NAMALWA (cell line): Measurements from ENCODE around the gene MCTP1.

Source experiments
- DNase-seq: peaks from one replicate; pipeline ENCODE4 v3.0.0-alpha.2; 2015; ENCODE audit warnings: low spot score

Gene MCTP1

DNA sequence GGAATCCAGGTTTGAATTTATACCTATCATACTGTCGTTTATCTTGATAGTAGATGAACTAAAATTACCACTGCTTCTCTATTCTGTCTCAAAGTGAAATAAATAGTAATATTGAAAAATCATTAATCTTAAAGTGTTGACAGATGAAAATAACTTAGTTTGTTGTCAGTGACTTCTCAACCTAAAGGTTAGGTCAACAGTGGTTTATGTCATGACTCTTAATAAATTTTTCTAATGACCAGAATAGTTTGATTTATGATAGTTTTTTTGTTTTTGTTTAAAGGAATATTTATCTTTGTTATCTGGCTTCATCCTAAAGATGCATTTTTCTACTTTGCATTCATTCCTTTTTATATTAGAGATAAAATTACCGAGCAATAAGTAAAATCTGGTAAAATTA is 585.3 kb downstream of the MCTP1 start:
- DNase-seq, result no peak

GRCh38 chr5:94698197-94698596 is 586.7 kb downstream of the MCTP1 start:
- no peak for DNase-seq

- DNase-seq, result no peak
Observed at GRCh38 chr5:94694671-94695070, 590.2 kb downstream of the MCTP1 start.

- DNase-seq, result no peak
Observed at GRCh38 chr5:94693845-94694370, 591.0 kb downstream of the MCTP1 start.

- DNase-seq, result peak; percentile 69
Observed at GRCh38 chr5:94693043-94693822, 591.7 kb downstream of the MCTP1 start.

- no peak for DNase-seq
Observed at GRCh38 chr5:94692581-94692980, 592.3 kb downstream of the MCTP1 start.

GRCh38 chr5:94691949-94692348 is 592.9 kb downstream of the MCTP1 start:
- no peak for DNase-seq

- DNase-seq, result no peak
Observed at GRCh38 chr5:94691291-94691690, 593.6 kb downstream of the MCTP1 start.

GRCh38 chr5:94690778-94691177 is 594.1 kb downstream of the MCTP1 start:
- DNase-seq, result no peak

GRCh38 chr5:94689908-94690307 is 595.0 kb downstream of the MCTP1 start:
- no peak for DNase-seq

- DNase-seq, result no peak
Observed at GRCh38 chr5:94682814-94683520, 601.9 kb downstream of the MCTP1 start.

GRCh38 chr5:94675965-94676618 is 608.8 kb downstream of the MCTP1 start:
- DNase-seq, result no peak

GRCh38 chr5:94674490-94675382 is 610.2 kb downstream of the MCTP1 start:
- no peak for DNase-seq

DNA sequence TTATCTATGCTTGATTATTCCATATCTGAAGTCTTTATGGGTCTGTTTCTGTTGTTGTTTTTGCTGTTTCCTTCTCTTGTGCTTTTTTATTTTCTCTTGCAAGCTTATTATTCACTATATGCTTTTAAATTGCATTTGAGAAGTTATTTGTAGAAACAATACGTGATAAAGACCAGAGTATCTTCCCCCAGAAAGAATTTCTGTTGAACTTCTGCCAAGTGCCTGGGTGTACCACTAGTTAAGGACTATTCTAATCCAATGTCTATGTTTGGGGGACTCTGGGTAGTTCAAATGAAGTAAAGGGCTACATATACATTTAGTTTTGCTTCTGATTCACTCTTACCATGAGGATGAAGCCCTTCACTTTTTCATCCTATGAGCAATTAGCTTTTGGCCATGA is 612.1 kb downstream of the MCTP1 start:
- no peak for DNase-seq

DNA sequence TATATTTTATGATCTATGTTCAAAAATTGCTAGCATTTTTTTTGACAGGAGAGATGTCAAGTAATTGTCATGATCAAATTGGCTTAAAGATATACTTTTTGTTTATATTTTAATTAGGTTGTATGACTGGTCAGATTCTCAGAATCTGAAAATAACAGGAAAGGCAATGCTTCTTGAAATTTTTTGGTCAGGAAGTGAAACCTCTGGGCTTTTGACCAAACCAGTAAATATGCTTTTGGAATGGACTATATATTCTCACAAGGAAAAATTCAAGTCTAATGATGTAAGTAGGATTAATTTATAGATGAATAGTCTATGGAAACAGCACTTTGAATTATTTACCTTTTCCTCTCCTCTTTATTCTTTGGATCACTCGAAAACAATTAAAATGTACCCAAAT is 614.2 kb downstream of the MCTP1 start:
- no peak for DNase-seq

DNA sequence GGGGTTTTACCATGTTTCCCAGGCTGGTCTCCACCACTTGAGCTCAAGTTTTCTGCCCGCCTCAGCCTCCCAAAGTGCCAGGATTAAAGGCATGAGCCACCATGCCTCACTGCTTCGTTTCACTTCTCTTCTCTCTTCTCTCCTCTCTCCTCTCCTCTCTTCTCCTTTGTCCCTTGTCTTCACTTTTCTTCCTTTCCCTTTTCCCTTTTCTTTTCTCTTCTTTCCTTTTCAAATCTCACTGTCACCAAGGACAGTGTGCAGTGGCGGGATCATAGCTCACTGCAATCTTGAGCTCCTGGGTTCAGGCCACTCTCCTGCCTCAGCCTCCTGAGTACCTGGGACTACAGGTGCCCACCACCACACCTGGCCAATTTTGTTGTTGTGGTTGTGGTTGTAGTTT is 617.0 kb downstream of the MCTP1 start:
- DNase-seq, result no peak

DNA sequence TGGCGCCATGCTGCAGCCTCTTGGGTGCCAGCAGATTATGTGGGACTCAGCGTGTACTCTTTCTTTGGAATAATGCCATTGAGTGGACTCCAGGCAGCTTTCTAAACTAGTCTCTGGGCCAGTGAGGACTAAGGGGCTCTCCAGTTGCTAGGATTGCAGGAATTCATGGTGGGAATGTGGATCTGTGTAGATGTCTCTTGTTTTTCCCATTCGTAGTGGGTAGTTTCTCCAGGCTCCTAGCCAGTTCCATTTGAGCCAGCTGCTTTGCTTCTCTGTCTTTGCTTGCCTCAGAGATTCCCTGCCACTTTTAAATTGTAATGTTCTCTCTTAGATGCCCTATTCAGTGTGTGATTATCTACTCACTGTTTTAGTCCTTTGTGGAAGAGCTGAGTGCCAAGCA is 623.8 kb downstream of the MCTP1 start:
- DNase-seq, result no peak

DNA sequence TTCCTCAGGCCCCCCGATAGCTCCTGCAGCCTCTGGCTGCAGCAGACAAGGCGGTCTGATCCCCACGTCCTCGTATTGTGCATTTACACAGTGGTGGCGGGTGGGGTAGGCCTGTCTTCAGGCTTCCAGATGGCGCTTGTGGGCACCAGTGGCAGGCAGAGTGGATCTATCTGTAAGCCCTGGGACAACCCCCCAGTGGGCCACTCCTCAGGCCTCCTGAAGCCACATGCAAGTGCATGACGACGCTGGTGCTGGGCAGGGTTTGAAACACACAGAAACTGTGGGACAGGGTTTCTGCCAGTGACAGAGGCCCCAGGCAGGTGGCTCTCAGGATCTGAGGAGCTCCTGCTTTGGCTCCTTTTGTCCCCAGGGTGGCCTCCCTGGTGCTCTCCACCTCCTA is 624.4 kb downstream of the MCTP1 start:
- DNase-seq, result no peak

DNA sequence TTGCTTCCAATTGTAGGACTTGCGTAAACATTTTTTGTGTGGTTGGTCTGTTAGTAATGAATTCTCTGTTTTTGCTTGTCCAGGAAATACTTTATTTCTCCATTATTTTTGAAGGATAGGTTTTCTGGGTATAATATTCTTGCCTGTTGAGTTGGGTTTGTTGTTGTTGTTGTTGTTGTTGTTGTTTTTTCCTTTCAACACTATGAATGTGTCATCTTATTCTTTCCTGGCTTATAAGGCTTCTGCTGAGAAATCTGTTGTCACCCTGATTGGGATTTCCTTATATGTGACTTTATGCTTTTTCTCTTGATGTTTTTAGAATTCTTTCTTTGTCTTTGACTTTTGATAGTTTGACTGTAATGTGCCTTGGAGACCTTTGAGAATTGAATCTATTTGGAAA is 626.6 kb downstream of the MCTP1 start:
- DNase-seq, result no peak
